ENCODE measurements around the gene IGIP.

IGIP gene

DNA sequence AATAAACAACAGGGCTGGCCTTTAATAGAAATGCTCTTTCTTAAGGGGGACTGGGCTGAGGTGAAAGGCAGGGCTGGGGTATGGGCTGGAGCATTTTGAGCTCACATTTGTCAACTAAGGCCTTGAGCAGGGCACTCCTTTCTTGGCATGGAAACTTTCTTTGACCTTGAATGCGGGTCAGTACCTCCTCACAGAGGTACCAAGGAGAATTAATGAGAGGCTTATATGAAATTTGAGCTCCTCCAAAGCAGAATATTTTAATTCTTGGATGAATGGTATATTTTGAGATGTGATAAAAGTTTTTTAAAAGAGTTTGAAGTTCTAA is 52.3 kb downstream of the IGIP start:
- H3K27me3 ChIP-seq (ENCODE audit: control insufficient read depth, insufficient read depth, low read length), result no peaks in the 10 kb centered on the region
- DNase-seq (ENCODE audit: low read depth, low spot score), result no peak
- H3K9me3 ChIP-seq (ENCODE audit: control insufficient read depth, insufficient read depth, low read length), result no peaks in the 10 kb centered on the region
- no peaks in the 10 kb centered on the region for H3K36me3 ChIP-seq (ENCODE audit: control insufficient read depth, insufficient read depth, low read length)
- no peak overlapping the region for H3K4me3 ChIP-seq (ENCODE audit: low read length)
- WGBS (ENCODE audit: insufficient coverage, insufficient read length), result no CpG with 5 or more reads among the region's 1 CpG
- no peaks in the 10 kb centered on the region for H3K4me1 ChIP-seq (ENCODE audit: control insufficient read depth, insufficient read depth, low read length)
- H3K27ac ChIP-seq (ENCODE audit: low read length), result no peak overlapping the region

DNA sequence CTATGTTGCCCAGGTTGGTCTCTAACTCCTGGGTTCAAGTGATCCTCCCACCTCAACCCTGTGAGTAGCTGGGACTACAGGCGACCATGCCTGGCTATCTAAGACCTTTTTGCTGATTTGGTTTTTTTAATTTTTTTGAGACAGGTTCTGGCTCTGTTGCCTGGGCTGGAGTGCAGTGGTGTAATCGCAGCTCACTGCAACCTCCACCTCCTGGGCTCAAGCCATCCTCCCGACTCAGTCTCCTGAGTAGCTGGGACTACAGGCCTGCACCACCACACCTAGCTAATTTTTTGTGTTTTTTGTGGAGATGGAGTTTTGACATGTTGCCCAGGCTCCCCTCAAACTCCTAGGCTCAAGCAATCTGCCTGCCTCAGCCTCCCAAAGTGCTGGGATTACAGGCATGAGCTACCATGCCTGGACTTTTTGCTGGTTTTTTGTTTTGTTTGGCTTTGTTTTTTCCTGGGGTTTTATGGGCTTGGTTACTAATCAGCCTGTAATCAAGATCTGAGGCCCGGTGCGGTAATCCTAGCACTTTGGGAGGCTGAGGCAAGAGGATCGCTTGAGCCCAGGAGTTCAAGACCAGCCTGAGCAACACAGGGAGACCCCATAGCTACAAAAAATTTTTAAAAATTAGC is 52.9 kb downstream of the IGIP start:
- no peak for DNase-seq (ENCODE audit: low read depth, low spot score)

More for the DNA sequence above, 52.9 kb downstream of the IGIP start:
- Histone ChIP-seq H3K4me1 (ENCODE audit: control insufficient read depth, insufficient read depth, low read length) (no peaks in the 10 kb centered on the region), H3K4me3 (ENCODE audit: low read length) (no peak overlapping the region), H3K36me3 (ENCODE audit: control insufficient read depth, insufficient read depth, low read length) (no peaks in the 10 kb centered on the region), H3K9me3 (ENCODE audit: control insufficient read depth, insufficient read depth, low read length) (no peaks in the 10 kb centered on the region), H3K27me3 (ENCODE audit: control insufficient read depth, insufficient read depth, low read length) (no peaks in the 10 kb centered on the region; the same call in 1 of the 2 replicates), H3K27ac (ENCODE audit: low read length) (no peak overlapping the region)
- no CpG with 5 or more reads among the region's 6 CpGs for WGBS (ENCODE audit: insufficient coverage, insufficient read length)

Data from iPS DF 6.9 (cell line).